Endometrial microvascular endothelial cells (primary cell): Measurements from ENCODE around the gene IWS1. TPM values are rescaled to one million over a fixed set of nuclear protein-coding genes. Genes with fewer than 3 reads are reported as not detected.

ENCODE experiments used
- in situ Hi-C: cut with HindIII; loops from 2 replicates; pipeline ENCODE4 v1.10.0; 2017; ENCODE audit warnings: low sequenced_read_pairs, low pct_unique_long_range_greater_than_20kb; ENCODE audit errors: inconsistent ontology term
- total RNA-seq: library from RNA; depleted of rRNA; stranded (reverse); fragments of >200 nt; gene quantifications from one replicate; pipeline ENCODE4 v1.2.3, GENCODE V29; 2015; ENCODE audit errors: inconsistent ontology term

Gene IWS1
- total RNA-seq, 1 donor from 2014 or later, result 37.9 TPM

DNA sequence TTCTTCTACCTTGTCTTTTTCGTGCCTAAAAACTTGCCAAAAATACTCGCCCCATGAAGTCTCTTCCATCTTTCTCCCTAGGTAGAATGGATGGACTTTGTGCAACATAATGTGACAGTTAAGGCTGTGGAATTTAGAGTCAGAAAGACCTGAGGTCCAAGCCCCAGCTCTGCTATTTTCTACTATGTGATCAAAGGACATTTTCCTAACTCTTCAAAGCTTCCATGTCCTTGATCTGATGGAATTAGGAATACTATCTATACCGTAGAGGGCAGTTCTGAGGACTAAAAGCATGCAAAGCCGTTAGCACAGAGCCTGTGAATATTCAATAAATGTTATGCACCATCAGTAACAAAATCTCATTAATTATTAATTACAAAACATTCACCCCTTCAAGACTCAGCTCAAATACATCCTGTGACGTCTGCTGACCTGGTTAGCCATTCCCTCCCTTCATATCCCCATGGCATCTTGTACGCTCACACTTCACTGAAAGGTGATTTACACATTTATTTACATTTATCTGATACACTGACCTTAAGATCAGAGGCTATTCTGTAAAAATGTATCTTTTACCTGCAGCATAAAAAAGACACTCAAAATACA is 15.1 kb downstream of the IWS1 start:
- in situ Hi-C loops, result no loop called here

- in situ Hi-C loops, result no loop called here
Measured at GRCh38 chr2:127510073-127510472, 16.2 kb downstream of the IWS1 start.

DNA sequence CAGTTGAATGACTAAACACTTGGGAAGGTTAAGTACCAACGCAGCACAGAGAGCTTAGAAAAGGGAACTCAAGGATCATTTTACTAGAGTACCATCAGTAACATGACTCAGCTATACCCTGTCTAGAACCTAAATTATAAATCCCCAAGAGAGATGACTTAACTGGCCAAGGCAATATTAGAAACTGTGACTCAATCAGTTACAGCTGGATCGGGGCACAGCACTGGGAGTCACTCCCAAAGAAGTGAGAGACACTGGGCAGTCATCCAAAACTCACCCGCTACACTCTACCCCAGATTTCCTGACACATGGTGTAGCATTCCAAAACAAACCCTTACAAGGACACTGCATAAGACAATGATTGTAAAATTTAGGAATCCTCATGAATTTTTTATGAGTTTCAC is 17.7 kb downstream of the IWS1 start:
- in situ Hi-C loops, result no loop called here

GRCh38 chr2:127508023-127508630 is 18.2 kb downstream of the IWS1 start:
- in situ Hi-C loops, result no loop called here

DNA sequence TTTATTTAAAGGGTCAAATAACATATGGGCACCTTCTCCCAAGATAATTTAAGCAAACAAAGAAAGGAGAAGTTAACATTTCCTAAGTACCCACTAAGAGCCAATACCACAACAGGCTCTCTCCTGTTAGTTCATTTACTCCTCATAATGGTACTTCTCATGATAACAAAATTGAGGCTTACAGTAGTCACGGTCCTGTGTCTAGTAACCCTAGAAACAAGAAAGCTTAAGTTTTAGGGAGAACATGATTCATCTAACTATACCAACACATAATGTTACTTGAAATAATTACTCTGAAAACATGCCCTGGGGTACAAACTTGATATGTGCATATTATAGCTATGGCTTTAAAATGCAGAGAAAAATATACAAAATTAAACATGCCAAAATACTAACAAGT is 19.8 kb downstream of the IWS1 start:
- in situ Hi-C loops, result no loop called here

GRCh38 chr2:127504552-127505430 is 21.5 kb downstream of the IWS1 start:
- in situ Hi-C loops, result no loop called here

GRCh38 chr2:127503491-127503890 is 22.8 kb downstream of the IWS1 start:
- in situ Hi-C loops, result no loop called here

- in situ Hi-C loops, result no loop called here
Measured at GRCh38 chr2:127498386-127498785, 27.9 kb downstream of the IWS1 start.

DNA sequence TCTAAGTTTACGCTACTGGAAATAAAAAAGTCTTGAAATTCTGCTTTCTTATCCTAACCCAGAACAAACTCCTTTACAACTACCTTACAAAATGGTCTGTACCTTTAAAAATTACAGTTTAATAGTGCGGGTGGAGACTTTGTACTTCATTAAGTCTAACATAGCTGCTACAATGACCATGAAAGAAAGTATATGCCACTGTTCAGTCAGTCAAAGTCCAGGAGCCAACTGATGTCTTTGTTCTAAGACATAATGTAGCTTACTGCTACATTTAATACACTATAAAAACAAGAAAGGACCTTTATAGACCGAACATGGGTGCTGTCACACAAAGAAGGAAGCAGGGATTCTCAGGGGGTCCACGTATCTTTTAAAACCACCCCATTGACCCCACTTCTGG is 36.0 kb downstream of the IWS1 start:
- in situ Hi-C loops, result no loop called here

DNA sequence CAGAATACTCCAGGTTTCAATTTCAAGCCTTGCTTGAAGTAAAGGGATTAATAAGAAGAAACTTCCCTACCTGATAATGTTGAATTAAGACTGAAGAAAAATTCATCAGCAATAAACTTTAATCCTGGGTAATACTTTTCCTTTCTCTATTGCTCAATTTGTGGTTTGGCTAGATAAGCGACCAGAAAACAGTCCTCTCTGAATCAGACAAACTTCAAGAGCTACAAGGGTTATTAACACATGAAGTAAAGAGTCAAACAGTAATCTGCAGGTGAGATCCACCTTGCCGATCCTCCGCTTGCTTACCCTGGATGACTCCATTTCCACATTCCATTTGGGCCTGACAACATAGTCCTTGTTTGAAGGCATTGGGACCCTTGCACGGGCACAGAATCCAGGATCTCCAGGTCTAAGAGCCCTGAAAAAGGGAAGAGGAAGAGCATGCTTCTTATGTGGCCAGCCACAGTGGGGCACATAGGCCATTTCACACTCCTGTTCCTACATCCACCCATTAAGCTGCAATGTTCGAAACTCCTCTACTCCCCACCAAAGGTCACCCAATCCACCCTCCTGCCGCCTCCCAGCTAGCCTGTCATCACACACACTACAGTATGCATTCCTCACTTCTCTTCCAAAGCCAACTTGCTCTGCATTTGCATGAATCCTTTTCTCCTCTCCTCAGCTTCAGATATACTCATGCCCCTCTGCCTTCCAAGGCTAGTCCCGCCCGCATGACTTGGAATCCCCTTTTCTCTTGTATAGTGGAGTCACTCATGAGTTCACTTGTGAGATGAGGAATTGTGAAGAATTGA is 39.8 kb downstream of the IWS1 start:
- in situ Hi-C loops, result no loop called here

- in situ Hi-C loops, result no loop called here
Measured at GRCh38 chr2:127485694-127486071, 40.6 kb downstream of the IWS1 start.

DNA sequence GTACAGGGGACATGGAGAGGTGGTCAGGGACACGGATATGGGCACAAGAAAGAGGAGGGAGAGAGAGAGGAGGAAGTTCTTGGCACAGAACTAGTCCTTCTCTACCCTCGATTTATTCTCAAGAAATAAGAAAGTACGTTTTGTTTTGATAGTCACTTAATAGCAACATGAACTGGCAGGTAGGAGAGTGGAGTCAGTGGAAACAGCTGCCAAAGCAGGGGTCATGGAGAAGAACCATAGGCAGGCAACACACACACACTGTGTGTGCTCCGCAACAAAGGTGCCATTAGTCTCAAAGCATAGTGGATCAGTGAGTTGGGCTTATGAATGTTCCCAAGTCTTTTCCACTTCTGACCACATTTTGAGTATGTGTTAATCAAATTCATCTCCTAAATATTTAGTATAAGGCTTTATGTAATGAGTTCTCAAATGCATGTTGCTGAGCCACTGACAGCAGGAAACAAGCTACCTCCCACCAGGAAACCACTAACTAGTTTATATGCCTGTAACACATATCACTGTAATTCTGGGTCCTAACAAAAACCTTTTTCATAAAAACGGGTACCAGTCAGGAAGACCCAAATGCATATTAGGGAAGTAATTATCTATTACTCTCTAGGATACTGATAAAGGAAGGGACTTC is 41.1 kb downstream of the IWS1 start:
- in situ Hi-C loops, result no loop called here

DNA sequence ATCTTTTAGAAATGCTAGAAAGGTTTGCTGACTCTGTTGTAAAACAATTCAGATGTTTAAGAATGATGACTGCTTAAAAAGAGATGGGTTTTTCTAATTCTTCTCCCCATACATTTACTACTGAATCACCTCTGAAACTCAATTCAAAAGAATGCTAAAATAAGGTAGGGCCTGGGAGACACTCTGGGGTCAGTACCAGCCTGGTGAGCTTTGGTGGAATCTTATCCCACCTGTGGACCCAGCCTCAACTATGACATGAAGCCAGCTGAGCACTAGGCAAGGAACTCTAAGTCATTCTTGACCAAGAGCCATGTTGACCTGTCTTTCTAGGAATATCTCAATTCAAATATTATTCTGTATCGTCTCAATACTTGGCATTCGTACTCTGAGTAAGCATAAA is 44.3 kb downstream of the IWS1 start:
- in situ Hi-C loops, result no loop called here

DNA sequence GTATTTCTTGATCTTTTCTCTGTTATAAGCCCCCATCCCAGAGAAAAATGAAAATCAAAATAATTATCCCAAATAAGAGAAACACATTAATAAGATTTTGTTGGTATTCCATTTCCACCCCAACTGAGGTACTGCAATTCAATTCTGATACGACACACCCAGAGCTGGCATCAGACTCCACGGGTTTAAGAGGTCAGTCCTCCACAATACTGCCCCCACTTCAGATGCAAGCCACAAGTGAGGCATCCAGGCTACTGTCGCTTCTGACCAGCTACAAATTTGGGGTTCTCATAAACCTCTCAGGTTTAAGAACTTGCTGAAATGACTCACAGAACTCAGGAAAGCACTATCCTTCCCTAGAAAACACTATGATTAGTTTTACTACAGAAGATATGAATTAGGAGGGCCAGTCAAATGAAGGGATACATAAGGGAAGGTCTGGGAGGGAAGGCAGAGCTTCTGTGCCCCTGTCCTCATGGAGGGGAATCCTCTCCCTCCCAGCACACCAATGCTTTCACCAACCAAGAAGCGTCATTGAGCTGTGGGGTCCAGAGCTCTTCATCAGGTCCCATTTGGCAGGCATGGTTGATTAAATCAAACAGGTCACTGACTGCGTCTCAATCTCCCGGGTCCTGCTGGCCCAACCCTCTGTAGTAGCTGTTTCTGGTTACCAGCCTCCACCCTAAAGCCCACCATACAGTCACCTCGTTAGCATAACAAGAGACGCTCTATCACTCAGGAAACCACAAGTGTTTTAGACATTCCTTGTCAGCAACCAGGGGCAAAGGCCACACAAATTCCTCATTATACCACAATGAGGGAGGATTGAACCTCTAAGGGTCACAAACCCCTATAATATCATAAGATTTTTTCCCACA is 46.2 kb downstream of the IWS1 start:
- in situ Hi-C loops, result no loop called here

DNA sequence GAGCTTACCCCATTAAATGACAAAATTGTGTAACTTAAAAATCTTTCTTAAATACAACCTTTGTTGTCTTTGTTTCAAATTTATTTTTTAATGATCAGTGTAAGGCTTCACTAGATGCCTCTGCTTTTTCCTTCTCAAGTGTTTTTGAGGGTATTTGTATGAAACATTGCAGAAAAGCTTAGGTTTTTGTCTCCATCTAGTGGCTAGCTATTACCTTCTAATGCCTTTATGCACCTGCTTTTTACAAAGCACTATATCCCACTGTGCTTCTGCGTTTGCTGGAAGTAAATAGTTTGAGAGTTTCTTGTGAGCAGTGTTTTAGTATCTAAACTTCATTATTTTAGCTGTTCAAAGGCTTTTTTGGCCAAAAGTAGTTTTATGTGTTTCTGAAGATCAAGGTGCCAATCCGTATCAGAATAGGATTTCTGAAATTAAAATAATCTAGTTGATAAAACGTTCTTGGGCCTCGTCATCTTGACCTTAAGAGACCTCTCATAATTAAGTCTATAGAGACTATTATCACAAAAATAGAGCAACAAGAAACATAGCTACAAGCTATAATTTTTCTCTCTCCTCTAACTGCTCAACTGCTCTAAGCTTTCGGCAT is 47.0 kb downstream of the IWS1 start:
- in situ Hi-C loops, result no loop called here

- in situ Hi-C loops, result no loop called here
Measured at GRCh38 chr2:127475788-127476187, 50.5 kb downstream of the IWS1 start.

DNA sequence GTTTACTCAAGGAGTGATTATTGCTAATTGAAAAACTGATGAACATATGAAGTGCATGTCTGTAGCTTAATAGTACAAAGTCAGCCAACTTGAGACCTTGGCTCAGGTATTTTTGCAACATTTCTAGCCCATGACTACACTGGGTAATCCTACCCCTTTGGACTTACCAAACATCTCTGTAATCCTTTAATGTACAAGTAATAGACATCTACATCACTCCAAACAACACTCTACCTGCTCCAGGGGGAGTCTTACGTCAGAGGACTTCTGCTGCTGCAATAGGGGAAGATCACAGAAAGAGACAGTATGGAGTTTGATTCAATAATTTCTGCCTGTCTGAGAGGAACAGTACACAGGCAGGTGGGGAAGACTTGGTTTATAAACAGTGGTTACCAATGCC is 54.0 kb downstream of the IWS1 start:
- in situ Hi-C loops, result no loop called here
